GM12873 (cell line): ENCODE data around the gene IL22RA1.

Source experiments
- CTCF ChIP-seq: IDR thresholded peaks from 2 replicates; pipeline ENCODE4 v1.5.1; 2012; ENCODE audit warnings: low read depth, mild to moderate bottlenecking, moderate library complexity, low read length, control low read depth; ENCODE audit not compliant: insufficient read depth; ENCODE audit errors: missing control alignments

IL22RA1 gene

GRCh38 chr1:24119859-24120756, 22.8 kb downstream of the IL22RA1 start:
- TF ChIP-seq CTCF, result no peak

- TF ChIP-seq CTCF, result no peak
Observed at GRCh38 chr1:24119489-24119858, 23.5 kb downstream of the IL22RA1 start.

- TF ChIP-seq CTCF, result no peak
Observed at GRCh38 chr1:24118410-24119242, 24.3 kb downstream of the IL22RA1 start.

- TF ChIP-seq CTCF, result no peak
Observed at GRCh38 chr1:24117722-24118409, 25.1 kb downstream of the IL22RA1 start.

GRCh38 chr1:24117132-24117531, 25.8 kb downstream of the IL22RA1 start:
- no peak for TF ChIP-seq CTCF

GRCh38 chr1:24114753-24115152, 28.2 kb downstream of the IL22RA1 start:
- TF ChIP-seq CTCF, result no peak

- TF ChIP-seq CTCF, result no peak
Observed at GRCh38 chr1:24113641-24114033, 29.3 kb downstream of the IL22RA1 start.
